Measurements from ENCODE around the gene ANKRD29.

- TF ChIP-seq ZNF174 (tag by site-specific recombination; IDR thresholded peaks at IDR 0.05) (no peak), CTCF (tag by site-specific recombination; IDR thresholded peaks at IDR 0.05) (no peak), REST (tag by site-specific recombination; IDR thresholded peaks at IDR 0.05) (no peak), ZSCAN18 (tag by site-specific recombination; IDR thresholded peaks at IDR 0.05) (no peak), TRIM28 (IDR thresholded peaks at IDR 0.05; ENCODE audit: borderline replicate concordance, low read length) (no peak), ZNF274 (IDR thresholded peaks at IDR 0.05; ENCODE audit: low read length) (no peak), ZNF274 (tag by site-specific recombination; IDR thresholded peaks at IDR 0.05; ENCODE audit: borderline replicate concordance) (no peak), PBX3 (CRISPR knock-in tag; IDR thresholded peaks at IDR 0.05) (no peak)
These were observed 43.3 kb downstream of the ANKRD29 start for GRCh38 chr18:23619388-23619881.

Measured in HEK293 (cell line).